ENCODE data around the gene LRP4.

The LRP4 gene

GRCh38 chr11:46914363-46914762 lies 4.0 kb downstream of the LRP4 start:
- Histone ChIP-seq H3K4me1 (ENCODE audit: insufficient read depth, low read length, severe bottlenecking) (peaks cover 35% of the 10 kb centered on the region), H3K27me3 (ENCODE audit: insufficient read depth, low read length) (no peaks in the 10 kb centered on the region), H2AFZ (ENCODE audit: low read length) (no peak overlapping the region), H3K27ac (ENCODE audit: low read depth, low read length, poor library complexity, severe bottlenecking) (no peak overlapping the region), H3K4me3 (ENCODE audit: low read depth, low read length, poor library complexity, severe bottlenecking) (no peak overlapping the region), H3F3A (ENCODE audit: insufficient read depth, low read length) (no peaks in the 10 kb centered on the region), H4K20me1 (ENCODE audit: insufficient read depth, low read length) (no peaks in the 10 kb centered on the region), H3K9ac (ENCODE audit: low read length) (no peak overlapping the region), H3K9me3 (ENCODE audit: low read length) (no peaks in the 10 kb centered on the region), H3K79me2 (ENCODE audit: insufficient read depth, low read length) (no peaks in the 10 kb centered on the region), H3K4me2 (ENCODE audit: low read length) (no peak overlapping the region), H3K36me3 (ENCODE audit: insufficient read depth, low read length) (no peaks in the 10 kb centered on the region), H3K9me2 (ENCODE audit: low read depth, low read length) (no peaks in the 10 kb centered on the region)
- TF ChIP-seq CTCF (IDR thresholded peaks at IDR 0.05; ENCODE audit: low read length) (no peak), EZH2 (IDR thresholded peaks at IDR 0.05; ENCODE audit: borderline replicate concordance, low read length) (no peak)

- H3K79me2 ChIP-seq (ENCODE audit: insufficient read depth, low read length) = no peaks in the 10 kb centered on the region
- H3K27ac ChIP-seq (ENCODE audit: low read depth, low read length, poor library complexity, severe bottlenecking) = no peak overlapping the region
- H3K36me3 ChIP-seq (ENCODE audit: insufficient read depth, low read length) = no peaks in the 10 kb centered on the region
Observed at GRCh38 chr11:46913484-46913883, 4.9 kb downstream of the LRP4 start.

GRCh38 chr11:46912526-46913150 lies 5.7 kb downstream of the LRP4 start:
- Histone ChIP-seq H3K4me1 (ENCODE audit: insufficient read depth, low read length, severe bottlenecking) (peaks cover 23% of the 10 kb centered on the region), H3K4me3 (ENCODE audit: low read depth, low read length, poor library complexity, severe bottlenecking) (no peak overlapping the region), H3K9me3 (ENCODE audit: low read length) (no peaks in the 10 kb centered on the region), H4K20me1 (ENCODE audit: insufficient read depth, low read length) (no peaks in the 10 kb centered on the region), H3K27me3 (ENCODE audit: insufficient read depth, low read length) (no peaks in the 10 kb centered on the region), H3F3A (ENCODE audit: insufficient read depth, low read length) (no peaks in the 10 kb centered on the region), H3K27ac (ENCODE audit: low read depth, low read length, poor library complexity, severe bottlenecking) (no peak overlapping the region), H3K4me2 (ENCODE audit: low read length) (no peak overlapping the region), H2AFZ (ENCODE audit: low read length) (no peak overlapping the region), H3K9me2 (ENCODE audit: low read depth, low read length) (no peaks in the 10 kb centered on the region), H3K79me2 (ENCODE audit: insufficient read depth, low read length) (no peaks in the 10 kb centered on the region), H3K36me3 (ENCODE audit: insufficient read depth, low read length) (no peaks in the 10 kb centered on the region), H3K9ac (ENCODE audit: low read length) (no peak overlapping the region)
- no peak for TF ChIP-seq CTCF (IDR thresholded peaks at IDR 0.05; ENCODE audit: low read length)
- no peak for TF ChIP-seq EZH2 (IDR thresholded peaks at IDR 0.05; ENCODE audit: borderline replicate concordance, low read length)

More at GRCh38 chr11:46913484-46913883, 4.9 kb downstream of the LRP4 start:
- Histone ChIP-seq H2AFZ (ENCODE audit: low read length) (no peak overlapping the region), H3K9me2 (ENCODE audit: low read depth, low read length) (no peaks in the 10 kb centered on the region), H3F3A (ENCODE audit: insufficient read depth, low read length) (no peaks in the 10 kb centered on the region), H3K4me2 (ENCODE audit: low read length) (no peak overlapping the region), H3K4me3 (ENCODE audit: low read depth, low read length, poor library complexity, severe bottlenecking) (no peak overlapping the region), H3K27me3 (ENCODE audit: insufficient read depth, low read length) (no peaks in the 10 kb centered on the region), H3K4me1 (ENCODE audit: insufficient read depth, low read length, severe bottlenecking) (peaks cover 27% of the 10 kb centered on the region), H4K20me1 (ENCODE audit: insufficient read depth, low read length) (no peaks in the 10 kb centered on the region), H3K9ac (ENCODE audit: low read length) (no peak overlapping the region), H3K9me3 (ENCODE audit: low read length) (no peaks in the 10 kb centered on the region)
- TF ChIP-seq CTCF (IDR thresholded peaks at IDR 0.05; ENCODE audit: low read length) (no peak), EZH2 (IDR thresholded peaks at IDR 0.05; ENCODE audit: borderline replicate concordance, low read length) (no peak)

All from OCI-LY1 (cell line).